GM23338 (cell line): ENCODE data around the gene IMPACT.

Experiments used
- CTCF ChIP-seq, 2 experiments: fragments of 200-600 bp in 1 of 2; sonication (generic) in 1 of 2; conservative IDR thresholded peaks; 2 replicates each; pipeline versions ENCODE4 v1.5.1 to v1.6.1; 2016 to 2017; ENCODE audit warnings: antibody characterized with exemption in 2 of 2, low read depth in 2 of 2, mild to moderate bottlenecking in 2 of 2, moderate library complexity in 1 of 2
- ETS1 ChIP-seq: IDR thresholded peaks from 2 replicates; pipeline ENCODE4 v1.6.1; 2016; ENCODE audit warnings: antibody characterized with exemption
- EZH2 ChIP-seq: fragments of 200-600 bp; sonication (generic); IDR thresholded peaks from one replicate; pipeline ENCODE4 v1.8.0; 2017; ENCODE audit warnings: antibody characterized with exemption, mild to moderate bottlenecking, low read depth; ENCODE audit not compliant: unreplicated experiment
- EZH2phosphoT487 ChIP-seq: fragments of 200-600 bp; sonication (generic); IDR thresholded peaks from one replicate; pipeline ENCODE4 v1.8.1; 2018; ENCODE audit warnings: antibody characterized with exemption; ENCODE audit not compliant: unreplicated experiment
- POLR2AphosphoS5 ChIP-seq: IDR thresholded peaks from 2 replicates; pipeline ENCODE4 v1.6.1; 2016; ENCODE audit warnings: antibody characterized with exemption, low read depth
- REST ChIP-seq: IDR thresholded peaks from one replicate; pipeline ENCODE4 v1.6.1; 2018; ENCODE audit warnings: antibody characterized with exemption; ENCODE audit not compliant: unreplicated experiment

DNA sequence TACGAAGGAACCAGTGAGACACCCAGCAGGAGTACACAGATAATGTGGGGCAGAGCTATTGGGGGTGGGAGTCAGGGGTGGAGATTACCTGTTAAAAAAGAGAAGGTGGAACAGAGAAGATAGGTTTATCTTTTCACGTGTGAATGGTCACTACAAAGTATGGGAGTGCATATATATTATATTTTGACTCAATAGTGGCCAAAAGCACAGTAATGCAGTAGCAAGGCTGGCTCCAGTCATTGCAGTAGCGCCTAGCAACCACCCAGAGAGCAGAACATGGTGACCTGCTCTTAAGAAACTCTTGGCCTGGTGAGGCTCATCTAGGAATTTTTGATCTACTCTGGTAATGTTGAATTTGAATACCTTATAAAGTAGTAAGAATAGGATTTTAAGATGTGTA, 1.0 kb downstream of the IMPACT start:
- TF ChIP-seq EZH2 (no peak), CTCF (conservative IDR thresholded peaks at IDR 0.05; ENCODE audit: low read depth in 2 of 2) (no peak), REST (no peak), ETS1 (no peak), POLR2AphosphoS5 (no peak), EZH2phosphoT487 (no peak)
